Parathyroid adenoma (tissue), 2 donors: ENCODE results near the gene OXA1L.

Experiments
- H2AFZ ChIP-seq: fragments of 300-600 bp; sonication (generic); one replicate; pipeline ENCODE4 v1.7.0; 2017; ENCODE audit warnings: antibody characterized with exemption, mild to moderate bottlenecking
- H3K27ac ChIP-seq: fragments of 300-600 bp; sonication (generic); one replicate; pipeline ENCODE4 v1.7.0; 2017
- H3K27me3 ChIP-seq: fragments of 300-600 bp; sonication (generic); one replicate; pipeline ENCODE4 v1.7.0; 2017; ENCODE audit warnings: low read length; ENCODE audit not compliant: control insufficient read depth, insufficient read depth
- H3K36me3 ChIP-seq: fragments of 300-600 bp; sonication (generic); one replicate; pipeline ENCODE4 v1.7.0; 2017; ENCODE audit warnings: low read length; ENCODE audit not compliant: control insufficient read depth, insufficient read depth
- H3K4me1 ChIP-seq: fragments of 300-600 bp; sonication (generic); one replicate; pipeline ENCODE4 v1.7.0; 2017; ENCODE audit warnings: control low read depth
- H3K4me2 ChIP-seq: fragments of 300-600 bp; sonication (generic); one replicate; pipeline ENCODE4 v1.7.0; 2017; ENCODE audit warnings: low read length
- H3K4me3 ChIP-seq: fragments of 300-600 bp; sonication (generic); one replicate; pipeline ENCODE4 v1.7.0; 2017; ENCODE audit warnings: low read depth, low read length
- H3K79me2 ChIP-seq: fragments of 300-600 bp; sonication (generic); one replicate; pipeline ENCODE4 v1.7.0; 2017; ENCODE audit warnings: control low read depth
- H3K9ac ChIP-seq: fragments of 300-600 bp; sonication (generic); one replicate; pipeline ENCODE4 v1.7.0; 2017; ENCODE audit warnings: mild to moderate bottlenecking
- H3K9me3 ChIP-seq: fragments of 300-600 bp; sonication (generic); one replicate; pipeline ENCODE4 v1.7.0; 2017; ENCODE audit warnings: low read length; ENCODE audit not compliant: control insufficient read depth
- TF ChIP-seq, protein P1 (sequence below): fragments of 300-600 bp; sonication (generic); IDR thresholded peaks from one replicate; pipeline ENCODE4 v1.7.0; 2017; ENCODE audit warnings: antibody characterized with exemption, mild to moderate bottlenecking
- donor health status: primary hyperparathyroidism.

The OXA1L gene

DNA sequence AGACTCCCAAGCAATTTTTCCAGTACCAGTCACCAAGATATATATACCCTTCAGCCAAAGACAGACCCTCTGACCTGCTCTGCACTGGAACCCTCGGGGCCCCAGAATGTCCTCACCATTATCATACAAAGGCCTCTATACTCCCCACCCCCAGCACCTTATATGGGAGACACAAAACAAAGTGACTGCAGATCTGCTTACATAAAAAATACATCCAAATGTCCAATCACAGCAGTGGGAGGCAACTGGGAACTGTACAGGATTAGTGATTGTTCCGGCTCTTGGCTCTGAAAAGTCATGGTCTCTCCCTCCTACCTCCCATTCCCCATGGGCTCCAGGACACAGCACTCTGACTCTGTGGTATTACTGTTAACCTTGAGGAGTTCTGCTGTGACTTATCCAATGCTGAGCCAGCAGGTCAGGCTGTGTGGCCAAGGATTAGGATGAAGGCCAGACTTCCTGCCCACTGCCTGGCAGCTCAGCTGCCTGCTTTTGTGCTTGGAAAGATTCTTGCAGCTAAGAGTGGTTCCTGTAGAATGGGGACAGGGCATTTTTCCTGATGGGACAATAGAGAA is 13.7 kb downstream of the OXA1L start:
- Histone ChIP-seq H3K27me3 (no peaks in the 10 kb centered on the region), H3K9ac (no peak overlapping the region), H3K4me2 (peak overlapping the region; percentile 18), H3K4me3 (no peak overlapping the region), H2AFZ (peak overlapping the region; percentile 80), H3K9me3 (no peaks in the 10 kb centered on the region), H3K79me2 (no peaks in the 10 kb centered on the region), H3K27ac (peak overlapping the region; percentile 66), H3K4me1 (peaks cover 17% of the 10 kb centered on the region), H3K36me3 (no peaks in the 10 kb centered on the region)
- TF ChIP-seq, protein P1, sequence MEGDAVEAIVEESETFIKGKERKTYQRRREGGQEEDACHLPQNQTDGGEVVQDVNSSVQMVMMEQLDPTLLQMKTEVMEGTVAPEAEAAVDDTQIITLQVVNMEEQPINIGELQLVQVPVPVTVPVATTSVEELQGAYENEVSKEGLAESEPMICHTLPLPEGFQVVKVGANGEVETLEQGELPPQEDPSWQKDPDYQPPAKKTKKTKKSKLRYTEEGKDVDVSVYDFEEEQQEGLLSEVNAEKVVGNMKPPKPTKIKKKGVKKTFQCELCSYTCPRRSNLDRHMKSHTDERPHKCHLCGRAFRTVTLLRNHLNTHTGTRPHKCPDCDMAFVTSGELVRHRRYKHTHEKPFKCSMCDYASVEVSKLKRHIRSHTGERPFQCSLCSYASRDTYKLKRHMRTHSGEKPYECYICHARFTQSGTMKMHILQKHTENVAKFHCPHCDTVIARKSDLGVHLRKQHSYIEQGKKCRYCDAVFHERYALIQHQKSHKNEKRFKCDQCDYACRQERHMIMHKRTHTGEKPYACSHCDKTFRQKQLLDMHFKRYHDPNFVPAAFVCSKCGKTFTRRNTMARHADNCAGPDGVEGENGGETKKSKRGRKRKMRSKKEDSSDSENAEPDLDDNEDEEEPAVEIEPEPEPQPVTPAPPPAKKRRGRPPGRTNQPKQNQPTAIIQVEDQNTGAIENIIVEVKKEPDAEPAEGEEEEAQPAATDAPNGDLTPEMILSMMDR, result no peak

DNA sequence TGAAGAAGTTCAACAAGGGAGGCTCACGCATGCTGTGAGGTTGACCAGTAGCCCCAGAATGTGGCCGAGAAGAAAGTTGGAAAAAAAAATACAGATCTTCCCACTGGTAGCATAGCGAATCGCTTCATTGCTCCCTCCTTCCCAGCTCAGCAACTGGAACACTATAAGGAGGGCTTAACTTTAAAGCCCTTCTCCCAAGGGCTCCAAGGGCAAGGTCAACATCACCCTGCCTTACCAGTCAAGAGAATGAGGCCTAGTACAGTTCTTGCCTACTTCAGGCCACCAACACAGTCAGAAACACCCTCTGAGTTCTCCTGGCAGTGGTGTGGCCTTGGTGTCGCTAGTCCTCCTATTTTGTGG is 14.4 kb downstream of the OXA1L start:
- peaks cover 17% of the 10 kb centered on the region for H3K4me1 ChIP-seq
- no peaks in the 10 kb centered on the region for H3K79me2 ChIP-seq
- H3K4me3 ChIP-seq, result no peak overlapping the region
- peak overlapping the region; percentile 80 for H2AFZ ChIP-seq
- H3K4me2 ChIP-seq, result peak overlapping the region; percentile 18
- peak overlapping the region; percentile 66 for H3K27ac ChIP-seq
- H3K27me3 ChIP-seq, result no peaks in the 10 kb centered on the region
- TF ChIP-seq, protein P1, result no peak
- H3K36me3 ChIP-seq, result no peaks in the 10 kb centered on the region
- H3K9me3 ChIP-seq, result no peaks in the 10 kb centered on the region
- no peak overlapping the region for H3K9ac ChIP-seq

DNA sequence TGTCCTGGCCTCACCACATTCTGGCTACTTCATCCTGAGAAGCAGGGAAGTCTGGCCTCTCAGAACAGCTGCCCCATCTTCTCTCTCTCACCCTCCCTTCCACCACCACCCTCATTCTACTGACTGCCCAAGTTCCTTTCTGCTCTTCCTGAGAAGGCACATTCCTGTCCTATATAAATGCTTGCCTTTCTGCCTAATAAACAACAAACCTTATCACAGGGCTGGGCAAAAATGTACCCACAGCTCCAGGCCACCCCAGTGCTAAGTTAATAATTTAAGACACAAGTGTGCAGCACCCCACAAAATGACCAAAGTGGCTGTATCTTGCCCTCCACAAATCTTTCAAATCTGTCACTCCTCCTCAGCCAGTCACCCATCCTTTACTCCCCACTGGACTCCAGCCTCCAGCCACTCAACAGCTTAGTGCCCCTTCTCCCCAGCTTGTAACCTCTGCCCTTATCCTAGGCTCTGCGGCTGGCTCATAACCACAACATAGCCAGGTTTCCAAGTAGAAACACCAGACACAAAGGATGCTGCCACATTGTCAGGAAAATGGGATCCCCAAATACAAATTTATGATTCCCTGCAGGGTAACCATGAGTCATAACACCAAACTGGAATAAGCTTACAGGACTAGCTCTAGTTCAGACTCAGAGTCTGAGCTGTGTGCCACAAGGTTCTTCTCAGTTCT is 15.0 kb downstream of the OXA1L start:
- Histone ChIP-seq H3K4me3 (no peak overlapping the region), H3K4me2 (peak overlapping the region; percentile 18), H2AFZ (peak overlapping the region; percentile 80), H3K9ac (no peak overlapping the region), H3K27ac (peak overlapping the region; percentile 66), H3K79me2 (peaks cover 3% of the 10 kb centered on the region), H3K9me3 (no peaks in the 10 kb centered on the region), H3K4me1 (peaks cover 17% of the 10 kb centered on the region), H3K36me3 (no peaks in the 10 kb centered on the region), H3K27me3 (no peaks in the 10 kb centered on the region)
- TF ChIP-seq, protein P1, result no peak

DNA sequence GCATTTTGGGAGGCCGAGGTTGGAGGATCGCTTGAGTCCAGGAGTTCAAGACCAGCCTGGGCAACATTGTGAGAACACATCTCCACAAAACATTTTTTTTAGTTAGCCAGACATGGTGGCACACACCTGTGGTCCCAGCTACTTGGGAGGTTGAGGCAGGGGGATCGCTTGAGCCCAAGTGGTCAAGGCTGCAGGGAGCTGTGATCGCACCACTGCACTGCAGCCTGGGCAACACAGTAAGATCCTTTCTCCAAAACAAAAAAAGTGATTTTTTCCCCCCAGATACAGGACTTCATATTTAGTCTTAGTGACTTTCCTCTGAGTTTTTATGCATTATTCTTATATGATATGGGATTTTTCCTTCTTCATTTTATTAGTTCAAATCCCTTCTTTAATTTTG is 20.2 kb downstream of the OXA1L start:
- H3K4me2 ChIP-seq, result no peak overlapping the region
- peaks cover 11% of the 10 kb centered on the region for H3K79me2 ChIP-seq
- no peak overlapping the region for H2AFZ ChIP-seq
- TF ChIP-seq, protein P1, result no peak
- H3K9ac ChIP-seq, result no peak overlapping the region
- peaks cover 1% of the 10 kb centered on the region for H3K4me1 ChIP-seq
- H3K27ac ChIP-seq, result no peak overlapping the region
- no peak overlapping the region for H3K4me3 ChIP-seq
- H3K27me3 ChIP-seq, result no peaks in the 10 kb centered on the region
- H3K9me3 ChIP-seq, result no peaks in the 10 kb centered on the region
- H3K36me3 ChIP-seq, result no peaks in the 10 kb centered on the region

DNA sequence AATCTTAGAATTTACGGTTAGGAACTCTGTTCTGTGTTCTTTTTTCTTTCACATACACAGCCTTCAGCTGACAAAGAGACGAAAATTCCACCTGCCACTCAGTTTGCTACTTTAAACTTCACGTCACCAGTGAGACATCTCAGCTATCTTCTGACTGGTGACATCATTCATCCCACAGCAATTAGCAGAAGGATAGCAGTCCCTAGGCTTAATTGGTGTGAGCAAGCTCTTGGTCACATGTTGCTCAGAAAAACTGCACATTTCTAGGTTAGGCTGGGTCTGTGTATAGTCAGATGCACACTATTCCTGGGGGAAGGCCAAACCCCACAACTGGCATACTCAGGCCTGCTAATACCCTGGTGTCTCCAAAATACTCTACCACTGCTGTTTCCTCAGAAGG is 24.8 kb downstream of the OXA1L start:
- Histone ChIP-seq H3K9me3 (no peaks in the 10 kb centered on the region), H3K27me3 (no peaks in the 10 kb centered on the region), H3K36me3 (no peaks in the 10 kb centered on the region), H3K79me2 (peaks cover 15% of the 10 kb centered on the region), H3K4me2 (no peak overlapping the region), H3K4me1 (no peaks in the 10 kb centered on the region), H3K27ac (peak overlapping the region; percentile 32), H2AFZ (peak overlapping the region; percentile 22), H3K9ac (no peak overlapping the region), H3K4me3 (no peak overlapping the region)
- TF ChIP-seq, protein P1, result no peak
